Stimulated activated CD8-positive, alpha-beta memory T cell treated with anti-CD3 and anti-CD28 coated beads, Interleukin-4, amount 100 ng/mL, for 1 hour (primary cell): Measurements from ENCODE around the gene COLGALT1.
"Not testable (repeated sequence)": the region's sequence is repeated elsewhere in the genome, so short reads cannot be mapped to it uniquely, and the experiment has no call there.

ENCODE experiments used
- DNase-seq, 2 donors: peaks; one replicate each; pipeline ENCODE4 v3.0.0-alpha.2; 2020; ENCODE audit warnings: low read depth in 2 of 2, low spot score in 1 of 2

The COLGALT1 gene

GRCh38 chr19:17598063-17598462, 42.6 kb downstream of the COLGALT1 start:
- DNase-seq: not testable (repeated sequence)

DNA sequence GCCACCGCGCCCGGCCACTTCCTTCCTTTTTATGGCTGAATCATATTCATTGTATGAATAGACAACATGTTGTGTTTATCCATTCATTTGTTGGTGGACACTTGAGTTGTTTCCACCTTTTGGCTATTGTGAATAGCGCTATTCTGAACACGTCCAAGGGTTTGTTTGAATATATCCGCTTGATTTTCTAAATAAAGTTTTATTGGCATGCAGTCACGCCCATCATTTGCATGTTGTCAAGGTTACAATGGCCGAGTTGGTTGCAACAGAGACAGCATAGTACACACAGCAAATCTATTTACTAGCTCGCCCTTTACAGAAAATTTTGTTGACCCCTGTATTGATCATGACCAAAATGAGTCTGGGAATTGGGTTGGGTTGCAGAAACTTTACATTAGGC, 43.5 kb downstream of the COLGALT1 start:
- no peak for DNase-seq

GRCh38 chr19:17599780-17600179, 44.3 kb downstream of the COLGALT1 start:
- no peak for DNase-seq

DNA sequence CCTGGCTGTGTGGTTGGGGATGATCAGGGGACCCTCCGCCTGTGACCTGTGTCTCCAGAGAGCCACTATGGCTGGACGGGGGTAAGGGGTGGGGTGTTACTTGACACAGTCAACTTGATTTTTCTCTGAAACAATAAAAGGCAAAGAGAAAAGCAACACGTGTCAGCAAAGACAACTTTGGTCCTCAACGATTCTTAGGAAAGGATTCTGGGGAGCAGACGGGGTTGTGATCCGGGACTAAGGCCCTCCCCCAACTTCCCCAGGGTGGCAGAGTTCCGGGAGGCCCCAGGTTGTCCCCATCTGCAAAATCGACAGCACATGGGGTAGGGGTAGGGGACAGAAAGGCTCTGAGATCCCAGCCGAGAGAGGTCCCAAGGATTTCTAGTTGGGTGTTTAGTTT, 46.2 kb downstream of the COLGALT1 start:
- DNase-seq: no peak

- DNase-seq: no peak
Measured at GRCh38 chr19:17602217-17602616, 46.8 kb downstream of the COLGALT1 start.

DNA sequence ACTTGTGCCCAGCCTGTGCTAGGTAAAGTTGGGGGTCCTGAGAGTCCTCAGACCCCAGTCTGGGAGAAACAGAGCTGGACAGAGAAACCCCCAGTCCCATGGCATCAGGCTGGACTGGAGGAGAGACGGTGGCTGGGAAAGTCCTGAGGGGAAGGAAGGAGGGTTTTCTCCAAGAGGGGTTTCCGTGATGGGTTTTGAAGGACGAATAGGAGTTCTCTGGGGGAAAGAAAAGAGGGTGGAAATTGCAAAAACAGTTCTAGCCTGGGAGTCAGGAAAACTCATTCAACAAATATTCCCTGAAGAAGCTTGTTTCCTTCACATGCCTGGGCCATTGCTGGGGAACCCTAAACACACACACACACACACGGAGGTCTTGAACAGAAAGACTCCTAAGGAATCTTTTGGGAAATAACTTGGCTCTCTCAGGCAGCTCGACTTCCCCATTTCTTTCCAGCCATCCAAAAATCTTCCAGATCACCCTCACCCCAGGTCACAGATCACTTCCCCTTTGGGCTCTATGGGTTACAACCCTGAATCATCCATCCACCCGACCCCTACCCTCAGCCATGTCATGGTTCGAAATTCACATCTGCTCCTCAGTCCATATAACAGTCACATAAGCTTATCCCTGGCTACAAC, 47.5 kb downstream of the COLGALT1 start:
- no peak for DNase-seq

DNA sequence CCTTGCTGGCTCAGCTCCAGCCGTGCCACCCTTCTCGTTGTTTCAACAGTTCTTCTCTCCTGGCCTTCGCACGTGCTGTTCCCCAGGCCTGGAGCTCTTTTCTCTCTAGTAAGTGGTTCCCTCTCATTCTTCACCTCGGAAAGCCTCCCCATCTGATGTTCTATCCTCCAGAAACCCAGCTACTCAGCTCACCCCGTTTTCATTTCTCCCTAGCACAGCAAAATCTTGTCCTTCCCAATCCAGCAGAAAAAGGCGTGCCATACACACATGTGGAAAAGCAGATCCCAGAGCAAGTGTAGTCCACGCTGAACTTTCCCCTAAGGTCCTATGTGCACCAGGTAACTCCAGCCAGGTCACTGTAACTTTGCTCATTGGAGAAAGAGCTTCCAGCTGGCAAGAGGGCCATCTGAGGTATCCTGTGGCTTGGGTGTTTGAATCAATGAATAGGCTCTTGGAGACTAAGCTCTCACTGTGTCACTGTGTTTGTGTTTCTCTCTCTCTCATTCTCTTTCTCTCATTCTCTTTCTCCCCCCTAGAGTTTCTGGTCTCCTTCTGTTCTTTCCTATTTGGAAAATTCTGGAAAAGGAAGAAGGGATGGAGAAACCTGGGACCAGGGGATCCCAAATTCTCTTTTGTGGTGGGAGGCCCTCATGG, 49.0 kb downstream of the COLGALT1 start:
- DNase-seq: no peak

GRCh38 chr19:17605117-17605516, 49.7 kb downstream of the COLGALT1 start:
- DNase-seq: no peak

DNA sequence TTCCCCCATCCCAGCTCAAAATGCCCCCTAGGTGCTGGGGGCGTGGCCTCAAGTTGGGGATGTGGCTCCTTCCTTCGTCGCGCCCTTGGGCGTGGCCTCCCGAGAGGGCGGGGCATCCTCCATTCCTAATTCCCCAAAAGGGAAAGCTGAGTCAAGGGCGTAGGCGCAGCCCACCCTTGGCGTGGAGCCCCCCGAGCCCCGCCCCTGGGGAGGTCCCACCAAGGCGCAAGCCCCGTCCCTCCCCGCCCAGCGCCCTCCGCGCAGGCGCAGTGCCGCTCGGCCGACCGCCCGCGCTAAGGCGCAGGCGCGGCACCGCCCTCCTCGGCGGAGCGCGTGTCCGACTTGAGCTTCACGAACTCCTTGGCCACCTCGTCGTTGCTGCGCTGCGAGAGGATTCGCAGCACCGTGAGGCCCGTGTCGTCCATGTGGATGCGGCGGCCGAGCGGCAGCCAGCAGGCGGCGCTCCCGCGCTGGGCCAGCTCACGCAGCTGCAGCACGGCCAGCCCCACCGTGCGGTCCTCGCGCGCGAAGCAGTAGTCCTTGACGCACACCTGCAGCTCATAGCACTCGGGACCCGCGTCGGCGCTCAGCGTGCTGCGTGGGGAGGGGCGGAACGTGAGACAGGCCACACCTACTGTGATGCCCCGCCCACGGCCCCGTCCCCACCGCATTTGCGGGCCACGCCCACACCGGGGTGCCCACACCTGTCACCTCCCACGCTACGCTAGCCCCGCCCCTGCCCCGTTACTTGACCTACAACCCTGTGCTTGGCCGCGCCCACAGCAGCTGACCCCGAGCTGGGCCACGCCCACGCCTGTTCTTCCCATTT, 50.5 kb downstream of the COLGALT1 start:
- peak; percentile 27 to 51 for DNase-seq

DNA sequence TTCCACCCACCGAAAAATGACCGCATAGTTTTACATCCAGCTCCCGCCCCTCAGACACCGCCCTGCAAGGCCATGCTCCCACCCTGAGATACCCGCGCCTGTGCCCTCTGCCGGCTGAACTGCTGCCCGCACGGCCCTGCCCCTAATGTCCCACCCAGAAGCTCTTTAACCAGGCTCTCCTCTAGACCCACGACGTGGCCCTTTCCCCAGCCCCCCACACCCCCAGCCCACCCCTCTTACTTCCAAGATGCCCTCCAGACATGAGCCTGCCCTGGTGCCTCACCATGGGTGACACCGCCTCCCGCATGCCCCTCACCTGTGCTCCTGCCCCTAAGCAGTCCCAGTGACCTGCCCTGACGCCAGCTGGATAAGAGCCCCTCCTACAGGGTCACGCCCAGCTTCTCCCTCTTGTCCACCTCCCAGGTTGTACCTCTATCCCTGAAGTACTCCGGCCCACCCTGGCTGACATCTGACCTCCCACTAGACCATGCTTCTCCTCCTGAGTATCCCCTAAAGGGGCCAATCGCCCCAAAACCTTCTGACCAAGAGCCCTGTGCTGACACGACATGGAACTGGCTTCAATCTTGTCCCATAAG, 51.2 kb downstream of the COLGALT1 start:
- no peak for DNase-seq

DNA sequence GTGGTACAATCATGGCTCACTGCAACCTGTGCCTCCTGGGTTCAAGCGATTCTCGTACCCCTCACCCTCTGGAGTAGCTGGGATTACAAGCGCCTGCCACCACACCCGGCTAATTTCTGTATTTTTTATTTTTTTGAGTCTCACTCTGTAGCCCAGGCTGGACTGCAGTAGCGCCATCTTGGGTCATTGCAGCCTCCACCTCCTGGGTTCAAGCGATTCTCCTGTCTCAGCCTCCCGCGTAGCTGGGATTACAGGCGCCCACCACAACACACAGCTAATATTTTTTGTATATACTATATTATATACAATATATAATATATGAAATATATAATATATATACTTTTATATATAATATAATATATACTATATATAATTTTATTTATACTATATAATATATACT, 52.5 kb downstream of the COLGALT1 start:
- no peak for DNase-seq

GRCh38 chr19:17610384-17610783, 54.9 kb downstream of the COLGALT1 start:
- no peak for DNase-seq

- DNase-seq: no peak
Measured at GRCh38 chr19:17611462-17612244, 56.2 kb downstream of the COLGALT1 start.

GRCh38 chr19:17614476-17614875, 59.0 kb downstream of the COLGALT1 start:
- no peak for DNase-seq

DNA sequence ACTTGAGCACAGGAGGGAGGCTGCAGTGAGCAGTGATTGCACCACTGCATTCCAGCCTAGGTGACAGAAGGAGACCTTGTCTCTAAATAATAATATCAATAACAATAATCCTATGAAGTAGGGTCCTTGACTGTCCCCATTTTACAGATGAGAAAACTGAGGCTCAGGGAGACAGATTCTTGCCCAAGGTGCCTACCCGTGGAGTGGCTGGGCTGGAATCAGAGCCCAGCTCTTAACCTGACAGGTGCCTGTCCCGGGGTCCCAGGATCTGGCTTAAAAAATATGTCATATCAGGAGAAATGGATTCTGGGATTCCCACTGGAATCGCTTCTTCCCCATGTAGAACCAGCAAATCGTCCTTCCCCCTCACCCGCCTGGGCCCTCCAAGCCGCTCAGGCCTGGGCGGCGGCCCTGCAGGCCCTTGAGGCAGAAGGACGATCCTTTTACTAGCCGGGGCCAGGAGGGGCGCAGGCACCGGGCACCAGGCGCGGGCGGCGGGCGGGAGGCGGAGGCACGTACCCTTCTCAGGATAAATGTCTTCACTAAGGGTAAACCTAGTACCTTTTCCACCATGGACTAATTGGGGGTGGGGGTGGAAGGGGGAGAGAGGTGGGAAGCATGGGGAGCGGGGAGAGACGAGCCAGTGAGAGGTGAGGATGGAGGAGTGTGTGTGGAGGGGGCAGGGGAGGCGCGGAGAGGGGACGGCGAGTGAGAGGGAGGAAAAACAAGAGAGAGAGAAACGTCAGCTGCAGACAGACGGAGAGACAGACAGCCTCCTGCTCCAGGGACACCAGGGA, 60.6 kb downstream of the COLGALT1 start:
- DNase-seq: no peak

DNA sequence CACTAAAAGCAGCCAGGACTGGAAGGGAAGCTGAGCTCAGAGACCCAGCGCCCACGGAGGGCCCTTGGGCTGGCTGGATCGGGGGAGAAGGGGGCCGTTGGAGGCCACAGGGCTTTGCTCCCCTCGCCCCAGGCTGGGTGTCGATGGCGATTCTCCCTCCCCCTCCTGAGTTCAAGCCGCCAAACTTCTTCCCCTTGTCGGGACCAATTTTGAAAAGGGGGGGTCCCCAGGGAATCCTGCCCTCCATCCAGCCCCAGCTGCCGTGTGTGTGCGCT, 61.2 kb downstream of the COLGALT1 start:
- no peak for DNase-seq

DNA sequence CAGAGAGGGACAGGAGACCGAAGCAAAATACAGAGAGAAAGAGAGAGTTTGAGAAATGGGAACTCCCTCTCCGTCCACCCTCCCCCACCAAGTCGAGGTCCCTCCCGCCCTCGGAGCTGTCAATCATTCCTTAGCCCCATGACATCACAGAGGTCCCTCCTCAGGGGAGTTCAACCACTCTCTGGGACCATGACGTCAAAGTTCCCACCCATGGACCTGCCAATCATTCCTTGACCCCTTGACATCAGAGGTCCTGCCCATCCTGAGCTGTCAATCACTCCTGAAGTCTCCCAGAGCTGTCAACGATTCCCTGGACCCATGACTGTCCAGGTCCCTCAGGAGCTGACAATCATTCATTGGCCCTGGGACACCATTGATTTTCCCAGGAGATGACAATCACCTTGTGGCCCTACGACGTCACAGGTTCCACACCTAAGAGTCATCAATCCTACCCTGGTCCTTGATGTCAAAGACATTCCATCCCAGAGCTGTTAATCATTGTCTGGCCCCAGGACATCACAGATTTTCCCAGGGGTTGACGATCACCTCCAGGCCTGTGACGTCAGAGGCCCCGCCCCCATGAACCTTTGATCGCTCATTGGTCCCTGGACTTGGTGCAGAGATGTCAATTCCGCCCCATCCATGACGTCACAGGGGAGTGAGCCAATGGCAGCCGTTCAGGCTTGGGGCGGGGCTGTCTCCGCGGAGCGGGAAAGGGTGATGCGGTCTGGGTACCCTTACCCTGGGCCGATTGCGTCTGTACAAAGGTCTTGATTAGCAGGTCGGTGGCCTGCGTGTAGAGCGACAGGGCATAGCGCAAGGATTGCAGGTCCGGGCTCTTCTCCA, 61.7 kb downstream of the COLGALT1 start:
- DNase-seq: no peak

DNA sequence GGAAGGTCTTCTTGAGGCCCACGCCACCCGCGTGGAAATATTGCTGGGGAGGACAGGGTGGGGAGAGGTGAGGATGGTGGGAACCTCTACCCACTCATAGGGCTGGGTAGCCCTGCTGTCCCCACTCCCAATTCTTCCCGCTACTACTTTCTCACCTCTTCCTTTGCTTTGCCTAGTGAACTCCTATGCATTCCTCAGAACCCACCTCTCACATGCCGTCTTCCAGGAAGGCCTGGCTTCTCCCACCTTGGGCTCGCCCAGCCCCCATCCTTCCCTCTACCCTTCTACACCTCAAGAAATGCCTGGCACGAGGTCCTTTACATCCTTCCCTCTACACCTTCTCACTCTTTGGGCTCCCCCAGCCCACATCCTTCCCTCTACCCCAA, 62.4 kb downstream of the COLGALT1 start:
- DNase-seq: no peak

- DNase-seq: no peak
Measured at GRCh38 chr19:17618281-17618903, 62.9 kb downstream of the COLGALT1 start.
